H1 (cell line): Measurements from ENCODE around the gene RALY. TPM values are rescaled to one million over a fixed set of nuclear protein-coding genes. Genes with fewer than 3 reads are reported as not detected.

Source experiments
- BCL11A ChIP-seq, 2 experiments: IDR thresholded peaks; one replicate each; pipeline ENCODE4 v1.6.1; 2011; ENCODE audit warnings: low read depth in 2 of 2, low read length in 2 of 2, mild to moderate bottlenecking in 2 of 2
- BRCA1 ChIP-seq: IDR thresholded peaks from 2 replicates; pipeline ENCODE4 v1.6.1; 2012; ENCODE audit warnings: low read depth, low read length, improper control_type of control experiment
- CBX5 ChIP-seq: fragments of 300-800, 300-1000 bp; sonication (generic); IDR thresholded peaks from 2 replicates; pipeline ENCODE4 v1.7.1; 2016; ENCODE audit warnings: antibody characterized with exemption, low read length, low read depth
- E2F6 ChIP-seq: IDR thresholded peaks from 2 replicates; pipeline ENCODE4 v1.6.1; 2012; ENCODE audit warnings: inconsistent platforms
- MAX ChIP-seq: IDR thresholded peaks from 2 replicates; pipeline ENCODE4 v1.6.1; 2012; ENCODE audit warnings: inconsistent platforms
- PHF8 ChIP-seq: fragments of 200-600 bp; sonication (generic); conservative IDR thresholded peaks from 2 replicates; pipeline ENCODE4 v1.7.1; 2012; ENCODE audit warnings: low read depth, mild to moderate bottlenecking, inconsistent platforms, low read length, moderate library complexity
- RFX5 ChIP-seq: IDR thresholded peaks from 2 replicates; pipeline ENCODE4 v1.6.1; 2011; ENCODE audit warnings: low read depth, low read length, improper control_type of control experiment, borderline replicate concordance
- TAF1 ChIP-seq: IDR thresholded peaks from 2 replicates; pipeline ENCODE4 v1.6.1; 2011; ENCODE audit warnings: mild to moderate bottlenecking, low read depth, low read length
- TBP ChIP-seq: IDR thresholded peaks from 2 replicates; pipeline ENCODE4 v1.6.1; 2011; ENCODE audit warnings: low read depth, low read length, improper control_type of control experiment
- TCF12 ChIP-seq: IDR thresholded peaks from 2 replicates; pipeline ENCODE4 v1.6.1; 2011; ENCODE audit warnings: low read depth, mild to moderate bottlenecking, low read length
- YY1 ChIP-seq: IDR thresholded peaks from 2 replicates; pipeline ENCODE4 v1.6.1; 2011; ENCODE audit warnings: low read depth, mild to moderate bottlenecking, low read length
- polyA plus RNA-seq, 7 experiments: library from polyadenylated mRNA; depleted of rRNA in 3 of 7; stranded (reverse) in 5 of 7; unstranded in 2 of 7; fragments of >200 nt in 5 of 7; fragments of 200-250 nt in 2 of 7; gene quantifications; 1 replicate in 5 of 7; 2 replicates in 1 of 7; 4 replicates in 1 of 7; pipeline versions ENCODE4 v1.2.1 to v1.2.3, GENCODE V29; 2011 to 2013; ENCODE audit warnings: missing spikeins in 2 of 7, mixed read lengths in 2 of 7
- total RNA-seq: library from RNA; stranded (reverse); fragmentation: NEBNext Ultra II Directional; extraction: Animal tissue kit (Norgen Biotek cat#: 25700); gene quantifications from 2 replicates; pipeline ENCODE4 v1.2.1, GENCODE V29; 2021

The RALY gene
- total and polyA plus RNA-seq, 2 of the 8 experiments (the other 6 are each of a cell fraction or from before 2014, with no cell fraction given) = 133 to 148 TPM

GRCh38 chr20:33992923-33993575, 662 bp upstream of the RALY start (continued):
- TF ChIP-seq TBP = peak; percentile 79
- TF ChIP-seq CBX5 = no peak
- no peak for TF ChIP-seq BRCA1
- TF ChIP-seq RFX5 = no peak
- TF ChIP-seq E2F6 = peak; percentile 45; the same call in 1 of the 2 replicates
- no peak for TF ChIP-seq YY1
- no peak for TF ChIP-seq BCL11A (IDR thresholded peaks at IDR 0.05; ENCODE audit: low read depth in 2 of 2, low read length in 2 of 2)
- TF ChIP-seq MAX = peak; percentile 76
- peak; percentile 70 for TF ChIP-seq PHF8
- TF ChIP-seq TCF12 = no peak
- TF ChIP-seq TAF1 = peak; percentile 87
